ENCODE results near the gene PTGES3L. TPM values are rescaled to one million over a fixed set of nuclear protein-coding genes. Genes with fewer than 3 reads are reported as not detected.
"Not testable (repeated sequence)": the region's sequence is repeated elsewhere in the genome, so short reads cannot be mapped to it uniquely, and the experiment has no call there.

PTGES3L gene
- total and polyA plus RNA-seq, 2 experiments from 2014 or later = 50.8 to 72.9 TPM

- peak in 1 of 2 donors; percentile 30 for DNase-seq (ENCODE audit: low read depth in 1 of 2, low spot score in 1 of 2)
- Histone ChIP-seq H3K4me1 (ENCODE audit: low read depth) (peaks cover 22% of the 10 kb centered on the region), H3K36me3 (no peaks in the 10 kb centered on the region), H3K9me3 (ENCODE audit: low read depth) (no peaks in the 10 kb centered on the region), H3K27ac (peak overlapping the region; percentile 41), H3K4me3 (no peak overlapping the region), H3K27me3 (no peaks in the 10 kb centered on the region)
- no peak for TF ChIP-seq CTCF (IDR thresholded peaks at IDR 0.05; ENCODE audit: low read depth, low read length)
Observed at GRCh38 chr17:43011728-43012472, 32.0 kb upstream of the PTGES3L start.

GRCh38 chr17:43010667-43011308, 30.9 kb upstream of the PTGES3L start:
- H3K27me3 ChIP-seq = no peaks in the 10 kb centered on the region

GRCh38 chr17:43006639-43007551, 27.0 kb upstream of the PTGES3L start, which contains the start of gene IFI35:
TSS of gene IFI35 (plus strand) at chr17:43006784. CDS start at chr17:43006948, 164 bp downstream.
- no peaks in the 10 kb centered on the region for H3K27me3 ChIP-seq
- peaks cover 4% of the 10 kb centered on the region for H3K4me1 ChIP-seq (ENCODE audit: low read depth)
- no peaks in the 10 kb centered on the region for H3K9me3 ChIP-seq (ENCODE audit: low read depth)
- peak within 1 kb of the TSS; percentile 21 for H3K4me3 ChIP-seq
- peak; percentile 38 for TF ChIP-seq CTCF (IDR thresholded peaks at IDR 0.05; ENCODE audit: low read depth, low read length)
- peak within 1 kb of the TSS; percentile 74 for H3K27ac ChIP-seq
- peak; percentile 72 to 90 for DNase-seq (ENCODE audit: low read depth in 1 of 2, low spot score in 1 of 2)
- H3K36me3 ChIP-seq = peaks cover 12% of the 10 kb centered on the region

More at GRCh38 chr17:43010667-43011308, 30.9 kb upstream of the PTGES3L start:
- H3K4me1 ChIP-seq (ENCODE audit: low read depth) = peaks cover 22% of the 10 kb centered on the region
- TF ChIP-seq CTCF (IDR thresholded peaks at IDR 0.05; ENCODE audit: low read depth, low read length) = no peak
- H3K4me3 ChIP-seq = no peak overlapping the region
- no peak for DNase-seq (ENCODE audit: low read depth in 1 of 2, low spot score in 1 of 2)
- no peaks in the 10 kb centered on the region for H3K9me3 ChIP-seq (ENCODE audit: low read depth)
- H3K27ac ChIP-seq = no peak overlapping the region
- no peaks in the 10 kb centered on the region for H3K36me3 ChIP-seq

GRCh38 chr17:43003542-43004172, 23.8 kb upstream of the PTGES3L start:
- Histone ChIP-seq H3K4me3 (no peak overlapping the region), H3K4me1 (ENCODE audit: low read depth) (peaks cover 8% of the 10 kb centered on the region), H3K27ac (peak overlapping the region; percentile 64), H3K36me3 (peaks cover 30% of the 10 kb centered on the region), H3K9me3 (ENCODE audit: low read depth) (no peaks in the 10 kb centered on the region), H3K27me3 (no peaks in the 10 kb centered on the region)
- peak in 1 of 2 donors; percentile 52 for DNase-seq (ENCODE audit: low read depth in 1 of 2, low spot score in 1 of 2)
- TF ChIP-seq CTCF (IDR thresholded peaks at IDR 0.05; ENCODE audit: low read depth, low read length) = no peak

- H3K27me3 ChIP-seq; H3K4me3 ChIP-seq; H3K27ac ChIP-seq; H3K9me3 ChIP-seq (ENCODE audit: low read depth); DNase-seq (ENCODE audit: low read depth in 1 of 2, low spot score in 1 of 2): not testable (repeated sequence)
- Histone ChIP-seq H3K36me3 (peaks cover 30% of the 10 kb centered on the region), H3K4me1 (ENCODE audit: low read depth) (peaks cover 14% of the 10 kb centered on the region)
Observed at GRCh38 chr17:43000894-43001293, 21.0 kb upstream of the PTGES3L start.
